GM23338 (cell line): ENCODE data around the gene KRTAP10-1. TPM values are rescaled to one million over a fixed set of nuclear protein-coding genes. Genes with fewer than 3 reads are reported as not detected.

Experiments
- ATAC-seq: fragments of 200-7000 bp; cut with Tn5 transposase; 3 replicates; pipeline ENCODE4 v1.9.1; 2020
- DNase-seq: peaks from one replicate; pipeline ENCODE4 v3.0.0-alpha.2; 2015; ENCODE audit warnings: low spot score
- H2AFZ ChIP-seq: fragments of 200-600 bp; sonication (generic); 2 replicates; pipeline ENCODE4 v1.8.0; 2016; ENCODE audit warnings: antibody characterized with exemption, mild to moderate bottlenecking, moderate library complexity
- H3F3A ChIP-seq: fragments of 200-600 bp; sonication (generic); replicated peaks from 2 replicates; pipeline ENCODE4 v1.8.0; 2017; ENCODE audit warnings: antibody characterized with exemption, mixed run types, low read depth
- H3K27ac ChIP-seq: fragments of 200-600 bp; sonication (generic); 2 replicates; pipeline ENCODE4 v1.6.1; 2016; ENCODE audit warnings: low read depth
- H3K27me3 ChIP-seq: fragments of 200-600 bp; sonication (generic); 2 replicates; pipeline ENCODE4 v1.8.0; 2016; ENCODE audit warnings: mild to moderate bottlenecking, mixed run types, moderate library complexity; ENCODE audit not compliant: insufficient read depth
- H3K36me3 ChIP-seq: fragments of 200-600 bp; sonication (generic); 2 replicates; pipeline ENCODE4 v1.8.0; 2016; ENCODE audit warnings: mild to moderate bottlenecking; ENCODE audit not compliant: insufficient read depth
- H3K4me1 ChIP-seq: fragments of 200-600 bp; sonication (generic); 2 replicates; pipeline ENCODE4 v1.8.0; 2016; ENCODE audit warnings: mild to moderate bottlenecking, moderate library complexity; ENCODE audit not compliant: insufficient read depth
- H3K4me2 ChIP-seq: fragments of 200-600 bp; sonication (generic); 2 replicates; pipeline ENCODE4 v1.7.1; 2017; ENCODE audit warnings: mixed run types
- H3K4me3 ChIP-seq: fragments of 200-600 bp; sonication (generic); 2 replicates; pipeline ENCODE4 v1.6.1; 2016; ENCODE audit warnings: mixed run types
- H3K79me2 ChIP-seq: fragments of 200-600 bp; sonication (generic); replicated peaks from 2 replicates; pipeline ENCODE4 v1.8.0; 2017; ENCODE audit warnings: mild to moderate bottlenecking; ENCODE audit not compliant: insufficient read depth
- H3K9me2 ChIP-seq: fragments of 200-600 bp; sonication (generic); 2 replicates; pipeline ENCODE4 v1.8.0; 2017; ENCODE audit not compliant: insufficient read depth
- H4K20me1 ChIP-seq: fragments of 200-600 bp; sonication (generic); replicated peaks from 2 replicates; pipeline ENCODE4 v1.8.0; 2017; ENCODE audit warnings: mild to moderate bottlenecking; ENCODE audit not compliant: insufficient read depth
- H3K27ac Mint-ChIP-seq: 2 replicates; pipeline ENCODE4 v1.8.0; 2020; ENCODE audit warnings: inconsistent platforms, mild to moderate bottlenecking, moderate library complexity, mixed read lengths
- H3K27me3 Mint-ChIP-seq: 3 replicates; pipeline ENCODE4 v1.8.0; 2022; ENCODE audit warnings: low read depth, mild to moderate bottlenecking, moderate library complexity, mixed read lengths, inconsistent platforms; ENCODE audit not compliant: insufficient read depth, poor library complexity
- H3K36me3 Mint-ChIP-seq: 3 replicates; pipeline ENCODE4 v1.8.0; 2021; ENCODE audit warnings: low read depth, mild to moderate bottlenecking, inconsistent platforms, moderate library complexity, mixed read lengths
- H3K4me1 Mint-ChIP-seq: 3 replicates; pipeline ENCODE4 v1.8.0; 2020; ENCODE audit warnings: mild to moderate bottlenecking, inconsistent platforms, mixed read lengths
- H3K4me3 Mint-ChIP-seq: 3 replicates; pipeline ENCODE4 v1.8.0; 2021; ENCODE audit warnings: moderate library complexity, mild to moderate bottlenecking, inconsistent platforms, mixed read lengths
- H3K9me3 Mint-ChIP-seq: 3 replicates; pipeline ENCODE4 v1.8.0; 2020; ENCODE audit warnings: moderate library complexity, mild to moderate bottlenecking, inconsistent platforms, mixed read lengths
- CREB1 ChIP-seq: fragments of 250-450 bp; sonication (Bioruptor Pico); IDR thresholded peaks from 2 replicates; pipeline ENCODE4 v1.5.0; 2020; ENCODE audit warnings: low read depth, mild to moderate bottlenecking, moderate library complexity
- EZH2 ChIP-seq: fragments of 200-600 bp; sonication (generic); IDR thresholded peaks from one replicate; pipeline ENCODE4 v1.8.0; 2017; ENCODE audit warnings: antibody characterized with exemption, mild to moderate bottlenecking, low read depth; ENCODE audit not compliant: unreplicated experiment
- EZH2phosphoT487 ChIP-seq: fragments of 200-600 bp; sonication (generic); IDR thresholded peaks from one replicate; pipeline ENCODE4 v1.8.1; 2018; ENCODE audit warnings: antibody characterized with exemption; ENCODE audit not compliant: unreplicated experiment
- JUNB ChIP-seq: IDR thresholded peaks from one replicate; pipeline ENCODE4 v1.6.1; 2016; ENCODE audit warnings: antibody characterized with exemption; ENCODE audit not compliant: unreplicated experiment
- NANOG ChIP-seq: IDR thresholded peaks from 2 replicates; pipeline ENCODE4 v1.6.1; 2016; ENCODE audit warnings: antibody characterized with exemption, borderline replicate concordance
- POLR2AphosphoS5 ChIP-seq: IDR thresholded peaks from 2 replicates; pipeline ENCODE4 v1.6.1; 2016; ENCODE audit warnings: antibody characterized with exemption, low read depth
- STAT1 ChIP-seq: IDR thresholded peaks from one replicate; pipeline ENCODE4 v1.6.1; 2016; ENCODE audit warnings: antibody characterized with exemption; ENCODE audit not compliant: unreplicated experiment
- ZNF114 ChIP-seq: fragments of 250-450 bp; sonication (Bioruptor Pico); IDR thresholded peaks from 2 replicates; pipeline ENCODE4 v1.5.0; 2020; ENCODE audit warnings: mild to moderate bottlenecking, moderate library complexity
- ZNF331 ChIP-seq: fragments of 250-450 bp; sonication (Bioruptor Pico); IDR thresholded peaks from 2 replicates; pipeline ENCODE4 v1.5.0; 2020; ENCODE audit warnings: low read depth, mild to moderate bottlenecking, moderate library complexity
- polyA plus RNA-seq: library from polyadenylated mRNA; unstranded; fragments of >200 nt; fragmentation: Nextera tagmentation; extraction: Ambion mirVana; gene quantifications from 2 replicates; pipeline ENCODE4 v1.2.1, GENCODE V29; 2016
- total RNA-seq: library from RNA; depleted of rRNA; stranded (reverse); fragments of >200 nt; shearing (Covaris generic); gene quantifications from 2 replicates; pipeline ENCODE4 v1.2.3, GENCODE V29; 2014
- TF ChIP-seq, protein P1 (sequence below): IDR thresholded peaks from 2 replicates; pipeline ENCODE4 v1.6.1; 2016; ENCODE audit warnings: antibody characterized with exemption
- TF ChIP-seq, protein P2 (sequence below), 2 experiments: fragments of 200-600 bp in 1 of 2; sonication (generic) in 1 of 2; conservative IDR thresholded peaks; 2 replicates each; pipeline versions ENCODE4 v1.5.1 to v1.6.1; 2016 to 2017; ENCODE audit warnings: antibody characterized with exemption in 2 of 2, low read depth in 2 of 2, mild to moderate bottlenecking in 2 of 2, moderate library complexity in 1 of 2
- TF ChIP-seq, protein P3 (sequence below): fragments of 250-450 bp; sonication (Bioruptor Pico); IDR thresholded peaks from 2 replicates; pipeline ENCODE4 v1.5.0; 2020; ENCODE audit warnings: mild to moderate bottlenecking, moderate library complexity
- TF ChIP-seq, protein P4 (sequence below): IDR thresholded peaks from one replicate; pipeline ENCODE4 v1.6.1; 2018; ENCODE audit warnings: antibody characterized with exemption; ENCODE audit not compliant: unreplicated experiment

Gene KRTAP10-1
- total and polyA plus RNA-seq, 2 experiments from 2014 or later: not detected

DNA sequence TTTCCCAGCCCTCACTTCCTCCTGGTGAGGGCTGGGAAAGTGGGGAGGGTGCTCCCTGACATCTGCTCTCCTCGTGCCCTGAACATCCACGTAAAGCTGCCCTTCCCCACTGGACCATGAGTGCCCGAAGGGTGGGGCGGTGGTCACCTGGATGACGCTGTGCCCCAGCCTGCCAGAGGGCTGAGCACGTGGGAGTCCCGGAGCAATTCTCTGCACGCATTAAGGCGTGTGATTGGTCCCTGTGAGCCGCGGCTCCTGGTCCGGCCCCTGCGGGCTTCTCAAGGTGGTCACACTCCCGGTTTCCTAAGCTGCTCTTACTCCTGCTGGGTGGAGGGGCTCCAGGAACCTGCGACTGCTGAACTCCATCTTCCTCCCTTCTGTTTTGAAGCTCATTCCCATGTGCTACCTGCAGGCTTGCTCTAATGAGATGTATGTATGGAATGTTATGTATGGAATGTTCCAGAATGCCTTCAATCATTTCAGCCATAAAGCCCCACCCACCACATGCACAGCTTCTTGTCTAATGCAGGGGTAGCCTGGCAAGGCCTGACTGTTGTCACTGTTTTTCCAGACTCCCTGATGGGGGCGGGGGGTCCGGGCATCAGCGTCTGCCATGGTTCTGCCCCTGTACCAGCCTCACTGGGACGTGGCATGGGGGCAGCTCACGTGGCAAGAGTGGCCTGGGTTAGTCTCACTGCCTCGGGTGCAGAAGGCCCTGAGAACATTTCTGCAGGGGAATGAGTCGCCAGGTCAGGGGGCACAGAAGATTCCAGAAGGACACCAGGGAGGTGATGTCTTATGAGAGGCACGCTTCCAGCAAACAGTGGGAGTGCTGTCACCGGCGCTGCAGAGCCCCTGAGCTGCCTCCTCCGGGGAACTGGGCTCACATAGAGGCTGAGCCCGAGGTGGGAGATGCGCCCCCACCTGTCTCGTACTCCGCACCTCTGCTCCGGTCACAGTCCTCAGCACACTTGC is 19.4 kb downstream of the KRTAP10-1 start:
- H2AFZ ChIP-seq: no peak overlapping the region
- H4K20me1 ChIP-seq: no peaks in the 10 kb centered on the region
- H3K4me1 ChIP-seq: no peaks in the 10 kb centered on the region
- Mint-ChIP-seq H3K9me3 (peaks cover 3% of the 10 kb centered on the region; the same call in 1 of the 3 replicates), H3K36me3 (peaks cover 4% of the 10 kb centered on the region; the same call in 1 of the 3 replicates), H3K4me1 (no peaks in the 10 kb centered on the region; the same call in 2 of the 3 replicates), H3K27ac (no peak overlapping the region), H3K27me3 (peaks cover 6% of the 10 kb centered on the region), H3K4me3 (no peak overlapping the region)
- H3K9me2 ChIP-seq: 0 out of 2 replicates have a peak, but pooled peaks cover 6% of the 10 kb centered on the region
- H3K27me3 ChIP-seq: no peaks in the 10 kb centered on the region
- no peak overlapping the region for H3K27ac ChIP-seq
- H3K36me3 ChIP-seq: no peaks in the 10 kb centered on the region
- TF ChIP-seq EZH2phosphoT487 (no peak), CREB1 (CRISPR knock-in tag) (no peak), POLR2AphosphoS5 (no peak), ZNF331 (no peak), EZH2 (no peak), STAT1 (no peak), ZNF114 (no peak), NANOG (no peak), JUNB (no peak)
- TF ChIP-seq, protein P1, sequence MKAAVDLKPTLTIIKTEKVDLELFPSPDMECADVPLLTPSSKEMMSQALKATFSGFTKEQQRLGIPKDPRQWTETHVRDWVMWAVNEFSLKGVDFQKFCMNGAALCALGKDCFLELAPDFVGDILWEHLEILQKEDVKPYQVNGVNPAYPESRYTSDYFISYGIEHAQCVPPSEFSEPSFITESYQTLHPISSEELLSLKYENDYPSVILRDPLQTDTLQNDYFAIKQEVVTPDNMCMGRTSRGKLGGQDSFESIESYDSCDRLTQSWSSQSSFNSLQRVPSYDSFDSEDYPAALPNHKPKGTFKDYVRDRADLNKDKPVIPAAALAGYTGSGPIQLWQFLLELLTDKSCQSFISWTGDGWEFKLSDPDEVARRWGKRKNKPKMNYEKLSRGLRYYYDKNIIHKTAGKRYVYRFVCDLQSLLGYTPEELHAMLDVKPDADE: no peak
- TF ChIP-seq, protein P2, sequence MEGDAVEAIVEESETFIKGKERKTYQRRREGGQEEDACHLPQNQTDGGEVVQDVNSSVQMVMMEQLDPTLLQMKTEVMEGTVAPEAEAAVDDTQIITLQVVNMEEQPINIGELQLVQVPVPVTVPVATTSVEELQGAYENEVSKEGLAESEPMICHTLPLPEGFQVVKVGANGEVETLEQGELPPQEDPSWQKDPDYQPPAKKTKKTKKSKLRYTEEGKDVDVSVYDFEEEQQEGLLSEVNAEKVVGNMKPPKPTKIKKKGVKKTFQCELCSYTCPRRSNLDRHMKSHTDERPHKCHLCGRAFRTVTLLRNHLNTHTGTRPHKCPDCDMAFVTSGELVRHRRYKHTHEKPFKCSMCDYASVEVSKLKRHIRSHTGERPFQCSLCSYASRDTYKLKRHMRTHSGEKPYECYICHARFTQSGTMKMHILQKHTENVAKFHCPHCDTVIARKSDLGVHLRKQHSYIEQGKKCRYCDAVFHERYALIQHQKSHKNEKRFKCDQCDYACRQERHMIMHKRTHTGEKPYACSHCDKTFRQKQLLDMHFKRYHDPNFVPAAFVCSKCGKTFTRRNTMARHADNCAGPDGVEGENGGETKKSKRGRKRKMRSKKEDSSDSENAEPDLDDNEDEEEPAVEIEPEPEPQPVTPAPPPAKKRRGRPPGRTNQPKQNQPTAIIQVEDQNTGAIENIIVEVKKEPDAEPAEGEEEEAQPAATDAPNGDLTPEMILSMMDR (conservative IDR thresholded peaks at IDR 0.05; ENCODE audit: low read depth in 2 of 2): no peak
- TF ChIP-seq, protein P3, sequence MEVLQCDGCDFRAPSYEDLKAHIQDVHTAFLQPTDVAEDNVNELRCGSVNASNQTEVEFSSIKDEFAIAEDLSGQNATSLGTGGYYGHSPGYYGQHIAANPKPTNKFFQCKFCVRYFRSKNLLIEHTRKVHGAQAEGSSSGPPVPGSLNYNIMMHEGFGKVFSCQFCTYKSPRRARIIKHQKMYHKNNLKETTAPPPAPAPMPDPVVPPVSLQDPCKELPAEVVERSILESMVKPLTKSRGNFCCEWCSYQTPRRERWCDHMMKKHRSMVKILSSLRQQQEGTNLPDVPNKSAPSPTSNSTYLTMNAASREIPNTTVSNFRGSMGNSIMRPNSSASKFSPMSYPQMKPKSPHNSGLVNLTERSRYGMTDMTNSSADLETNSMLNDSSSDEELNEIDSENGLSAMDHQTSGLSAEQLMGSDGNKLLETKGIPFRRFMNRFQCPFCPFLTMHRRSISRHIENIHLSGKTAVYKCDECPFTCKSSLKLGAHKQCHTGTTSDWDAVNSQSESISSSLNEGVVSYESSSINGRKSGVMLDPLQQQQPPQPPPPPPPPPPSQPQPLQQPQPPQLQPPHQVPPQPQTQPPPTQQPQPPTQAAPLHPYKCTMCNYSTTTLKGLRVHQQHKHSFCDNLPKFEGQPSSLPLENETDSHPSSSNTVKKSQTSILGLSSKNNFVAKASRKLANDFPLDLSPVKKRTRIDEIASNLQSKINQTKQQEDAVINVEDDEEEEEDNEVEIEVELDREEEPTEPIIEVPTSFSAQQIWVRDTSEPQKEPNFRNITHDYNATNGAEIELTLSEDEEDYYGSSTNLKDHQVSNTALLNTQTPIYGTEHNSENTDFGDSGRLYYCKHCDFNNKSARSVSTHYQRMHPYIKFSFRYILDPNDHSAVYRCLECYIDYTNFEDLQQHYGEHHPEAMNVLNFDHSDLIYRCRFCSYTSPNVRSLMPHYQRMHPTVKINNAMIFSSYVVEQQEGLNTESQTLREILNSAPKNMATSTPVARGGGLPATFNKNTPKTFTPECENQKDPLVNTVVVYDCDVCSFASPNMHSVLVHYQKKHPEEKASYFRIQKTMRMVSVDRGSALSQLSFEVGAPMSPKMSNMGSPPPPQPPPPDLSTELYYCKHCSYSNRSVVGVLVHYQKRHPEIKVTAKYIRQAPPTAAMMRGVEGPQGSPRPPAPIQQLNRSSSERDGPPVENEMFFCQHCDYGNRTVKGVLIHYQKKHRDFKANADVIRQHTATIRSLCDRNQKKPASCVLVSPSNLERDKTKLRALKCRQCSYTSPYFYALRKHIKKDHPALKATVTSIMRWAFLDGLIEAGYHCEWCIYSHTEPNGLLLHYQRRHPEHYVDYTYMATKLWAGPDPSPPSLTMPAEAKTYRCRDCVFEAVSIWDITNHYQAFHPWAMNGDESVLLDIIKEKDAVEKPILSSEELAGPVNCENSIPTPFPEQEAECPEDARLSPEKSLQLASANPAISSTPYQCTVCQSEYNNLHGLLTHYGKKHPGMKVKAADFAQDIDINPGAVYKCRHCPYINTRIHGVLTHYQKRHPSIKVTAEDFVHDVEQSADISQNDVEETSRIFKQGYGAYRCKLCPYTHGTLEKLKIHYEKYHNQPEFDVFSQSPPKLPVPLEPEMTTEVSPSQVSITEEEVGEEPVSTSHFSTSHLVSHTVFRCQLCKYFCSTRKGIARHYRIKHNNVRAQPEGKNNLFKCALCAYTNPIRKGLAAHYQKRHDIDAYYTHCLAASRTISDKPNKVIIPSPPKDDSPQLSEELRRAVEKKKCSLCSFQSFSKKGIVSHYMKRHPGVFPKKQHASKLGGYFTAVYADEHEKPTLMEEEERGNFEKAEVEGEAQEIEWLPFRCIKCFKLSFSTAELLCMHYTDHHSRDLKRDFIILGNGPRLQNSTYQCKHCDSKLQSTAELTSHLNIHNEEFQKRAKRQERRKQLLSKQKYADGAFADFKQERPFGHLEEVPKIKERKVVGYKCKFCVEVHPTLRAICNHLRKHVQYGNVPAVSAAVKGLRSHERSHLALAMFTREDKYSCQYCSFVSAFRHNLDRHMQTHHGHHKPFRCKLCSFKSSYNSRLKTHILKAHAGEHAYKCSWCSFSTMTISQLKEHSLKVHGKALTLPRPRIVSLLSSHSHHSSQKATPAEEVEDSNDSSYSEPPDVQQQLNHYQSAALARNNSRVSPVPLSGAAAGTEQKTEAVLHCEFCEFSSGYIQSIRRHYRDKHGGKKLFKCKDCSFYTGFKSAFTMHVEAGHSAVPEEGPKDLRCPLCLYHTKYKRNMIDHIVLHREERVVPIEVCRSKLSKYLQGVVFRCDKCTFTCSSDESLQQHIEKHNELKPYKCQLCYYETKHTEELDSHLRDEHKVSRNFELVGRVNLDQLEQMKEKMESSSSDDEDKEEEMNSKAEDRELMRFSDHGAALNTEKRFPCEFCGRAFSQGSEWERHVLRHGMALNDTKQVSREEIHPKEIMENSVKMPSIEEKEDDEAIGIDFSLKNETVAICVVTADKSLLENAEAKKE (CRISPR knock-in tag): no peak
- TF ChIP-seq, protein P4, sequence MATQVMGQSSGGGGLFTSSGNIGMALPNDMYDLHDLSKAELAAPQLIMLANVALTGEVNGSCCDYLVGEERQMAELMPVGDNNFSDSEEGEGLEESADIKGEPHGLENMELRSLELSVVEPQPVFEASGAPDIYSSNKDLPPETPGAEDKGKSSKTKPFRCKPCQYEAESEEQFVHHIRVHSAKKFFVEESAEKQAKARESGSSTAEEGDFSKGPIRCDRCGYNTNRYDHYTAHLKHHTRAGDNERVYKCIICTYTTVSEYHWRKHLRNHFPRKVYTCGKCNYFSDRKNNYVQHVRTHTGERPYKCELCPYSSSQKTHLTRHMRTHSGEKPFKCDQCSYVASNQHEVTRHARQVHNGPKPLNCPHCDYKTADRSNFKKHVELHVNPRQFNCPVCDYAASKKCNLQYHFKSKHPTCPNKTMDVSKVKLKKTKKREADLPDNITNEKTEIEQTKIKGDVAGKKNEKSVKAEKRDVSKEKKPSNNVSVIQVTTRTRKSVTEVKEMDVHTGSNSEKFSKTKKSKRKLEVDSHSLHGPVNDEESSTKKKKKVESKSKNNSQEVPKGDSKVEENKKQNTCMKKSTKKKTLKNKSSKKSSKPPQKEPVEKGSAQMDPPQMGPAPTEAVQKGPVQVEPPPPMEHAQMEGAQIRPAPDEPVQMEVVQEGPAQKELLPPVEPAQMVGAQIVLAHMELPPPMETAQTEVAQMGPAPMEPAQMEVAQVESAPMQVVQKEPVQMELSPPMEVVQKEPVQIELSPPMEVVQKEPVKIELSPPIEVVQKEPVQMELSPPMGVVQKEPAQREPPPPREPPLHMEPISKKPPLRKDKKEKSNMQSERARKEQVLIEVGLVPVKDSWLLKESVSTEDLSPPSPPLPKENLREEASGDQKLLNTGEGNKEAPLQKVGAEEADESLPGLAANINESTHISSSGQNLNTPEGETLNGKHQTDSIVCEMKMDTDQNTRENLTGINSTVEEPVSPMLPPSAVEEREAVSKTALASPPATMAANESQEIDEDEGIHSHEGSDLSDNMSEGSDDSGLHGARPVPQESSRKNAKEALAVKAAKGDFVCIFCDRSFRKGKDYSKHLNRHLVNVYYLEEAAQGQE: no peak
- H3K4me3 ChIP-seq: no peak overlapping the region
- no peak for DNase-seq
- H3K79me2 ChIP-seq: no peaks in the 10 kb centered on the region
- no peak overlapping the region for H3K4me2 ChIP-seq
- no peaks in the 10 kb centered on the region for H3F3A ChIP-seq
- no peak; the same call in 2 of the 3 replicates for ATAC-seq
